Right lobe of liver (tissue), 6 donors: ENCODE data around the gene PTBP3. TPM values are rescaled to one million over a fixed set of nuclear protein-coding genes. Genes with fewer than 3 reads are reported as not detected.

ENCODE experiments used
- ATAC-seq, 4 donors: fragments of 200-7000 bp; cut with Tn5 transposase; one replicate each; pipeline ENCODE4 v1.9.1; 2020; ENCODE audit warnings: mild to moderate bottlenecking in 4 of 4, moderate library complexity in 4 of 4
- DNase-seq, 3 donors: peaks; one replicate each; pipeline ENCODE4 v3.0.0-alpha.2; 2020
- H3K27ac ChIP-seq, 3 donors: fragments of 200-600 bp; one replicate each; pipeline ENCODE4 v1.8.0; 2022
- H3K27me3 ChIP-seq, 2 donors: fragments of 200-600 bp; one replicate each; pipeline ENCODE4 v1.8.0; 2022
- H3K36me3 ChIP-seq, 4 donors: fragments of 200-600 bp; sonication (generic) in 1 of 4; one replicate each; pipeline versions ENCODE4 v1.5.1 to v1.8.0; 2017 to 2022; ENCODE audit warnings: control low read depth in 1 of 4
- H3K4me1 ChIP-seq, 4 donors: fragments of 200-600 bp; sonication (generic) in 1 of 4; one replicate each; pipeline versions ENCODE4 v1.5.1 to v1.8.0; 2017 to 2022; ENCODE audit warnings: control low read depth in 1 of 4
- H3K4me3 ChIP-seq, 3 donors: fragments of 200-600 bp; one replicate each; pipeline ENCODE4 v1.8.0; 2022
- H3K9me3 ChIP-seq, 4 donors: fragments of 200-600 bp; sonication (generic) in 1 of 4; one replicate each; pipeline versions ENCODE4 v1.5.1 to v1.8.0; 2017 to 2022; ENCODE audit warnings: control low read depth in 1 of 4
- POLR2A ChIP-seq: fragments of 450-650 bp; IDR thresholded peaks from one replicate; pipeline ENCODE4 v1.6.1; 2017; ENCODE audit warnings: antibody characterized with exemption, mild to moderate bottlenecking
- WGBS: methylation state at CpG from one replicate; pipeline ENCODE4 v1.1.6; 2018; ENCODE audit warnings: low coverage, low lambda C conversion rate; ENCODE audit not compliant: insufficient coverage; ENCODE audit errors: missing lambda C conversion rate; 5-methylcytosine and 5-hydroxymethylcytosine counted together
- intact Hi-C, 2 donors: fragments of 100-400 bp; cut with DNase I; formaldehyde crosslinking; loops; one replicate each; pipeline versions ENCODE4 v1.11.2 to v1.14.1; 2022
- total RNA-seq, 6 experiments: library from RNA; depleted of rRNA in 2 of 6; stranded (reverse); fragments of >200 nt in 2 of 6; fragmentation: NEBNext Ultra II Directional in 3 of 6; extraction: Animal tissue kit (Norgen Biotek cat#: 25700) in 3 of 6; gene quantifications; one replicate each; pipeline versions ENCODE4 v1.1.0 to v1.2.4, GENCODE V29; 2016 to 2023
- TF ChIP-seq, protein P1 (sequence below), 4 donors: fragments of 200-600 bp in 3 of 4; fragments of 450-650 bp in 1 of 4; IDR thresholded peaks; one replicate each; pipeline versions ENCODE4 v1.5.1 to v1.8.0; 2016 to 2022; ENCODE audit warnings: antibody characterized with exemption in 4 of 4, mild to moderate bottlenecking in 2 of 4
- donor health status: DM: no; HTN: yes; CAD: no.
- donor health status: DM: no; HTN: no; CAD: no.
- donor health status: DM: no; HTN: no; CAD: no.
- donor health status: DM: no; HTN: yes; CAD: no.
- donor health status: DM: no; HTN: yes; CAD: no.

Gene PTBP3
- total RNA-seq, 6 experiments from 2014 or later: 16.3 to 29.9 (median 19.3) TPM

DNA sequence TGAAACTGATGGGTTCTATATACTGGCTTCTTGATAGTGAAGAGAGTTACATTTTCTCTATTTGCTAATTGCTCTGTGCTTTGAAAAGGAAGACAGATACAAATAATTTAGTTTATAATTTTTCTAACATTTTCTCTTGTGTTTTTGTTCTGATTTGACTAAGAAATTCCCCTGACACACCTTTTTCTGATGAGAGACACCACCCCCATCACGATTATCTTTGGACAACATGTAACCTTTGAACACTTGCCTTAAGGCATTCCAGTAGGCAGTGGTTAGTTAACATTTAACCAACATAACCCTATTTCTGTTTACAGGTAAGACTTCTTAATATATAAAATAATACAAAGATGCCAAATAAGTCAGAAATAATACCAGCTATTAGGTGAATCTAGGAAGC lies 4.1 kb upstream of the PTBP3 start:
- peak in 2 of 4 donors; percentile 16 to 30 for ATAC-seq
- no peak for DNase-seq
- WGBS: 28% methylated on average over 1 of the region's 1 CpG
- Histone ChIP-seq H3K36me3 (no peaks in the 10 kb centered on the region), H3K9me3 (no peaks in the 10 kb centered on the region), H3K4me1 (peaks cover 0 to 21% (median 8%) of the 10 kb centered on the region in 4 donors), H3K27me3 (no peaks in the 10 kb centered on the region), H3K27ac (peak overlapping the region; percentile 44 to 79 (median 60)), H3K4me3 (no peak overlapping the region)
- TF ChIP-seq POLR2A: no peak
- TF ChIP-seq, protein P1, sequence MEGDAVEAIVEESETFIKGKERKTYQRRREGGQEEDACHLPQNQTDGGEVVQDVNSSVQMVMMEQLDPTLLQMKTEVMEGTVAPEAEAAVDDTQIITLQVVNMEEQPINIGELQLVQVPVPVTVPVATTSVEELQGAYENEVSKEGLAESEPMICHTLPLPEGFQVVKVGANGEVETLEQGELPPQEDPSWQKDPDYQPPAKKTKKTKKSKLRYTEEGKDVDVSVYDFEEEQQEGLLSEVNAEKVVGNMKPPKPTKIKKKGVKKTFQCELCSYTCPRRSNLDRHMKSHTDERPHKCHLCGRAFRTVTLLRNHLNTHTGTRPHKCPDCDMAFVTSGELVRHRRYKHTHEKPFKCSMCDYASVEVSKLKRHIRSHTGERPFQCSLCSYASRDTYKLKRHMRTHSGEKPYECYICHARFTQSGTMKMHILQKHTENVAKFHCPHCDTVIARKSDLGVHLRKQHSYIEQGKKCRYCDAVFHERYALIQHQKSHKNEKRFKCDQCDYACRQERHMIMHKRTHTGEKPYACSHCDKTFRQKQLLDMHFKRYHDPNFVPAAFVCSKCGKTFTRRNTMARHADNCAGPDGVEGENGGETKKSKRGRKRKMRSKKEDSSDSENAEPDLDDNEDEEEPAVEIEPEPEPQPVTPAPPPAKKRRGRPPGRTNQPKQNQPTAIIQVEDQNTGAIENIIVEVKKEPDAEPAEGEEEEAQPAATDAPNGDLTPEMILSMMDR (IDR thresholded peaks at IDR 0.05): no peak
- intact Hi-C loops: no loop called here

DNA sequence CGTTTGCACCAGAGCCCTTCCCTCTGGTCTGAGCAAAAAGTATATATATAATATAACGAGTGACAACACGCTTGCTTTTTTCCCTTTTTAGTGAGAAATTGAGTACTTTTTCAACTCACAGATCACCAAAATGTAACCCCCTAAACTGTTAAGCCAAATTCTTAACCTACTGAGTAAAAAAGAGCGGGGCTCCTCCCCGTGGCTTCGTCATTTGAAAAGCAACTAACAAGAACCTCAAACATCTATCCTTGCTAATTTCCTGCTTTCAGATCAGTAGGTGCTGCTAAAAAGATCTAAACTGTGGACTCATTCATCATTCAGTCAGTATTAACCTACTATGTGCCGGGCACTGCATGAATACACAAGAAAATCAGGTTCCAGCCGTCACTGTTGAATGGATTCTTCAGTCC lies 1.0 kb upstream of the PTBP3 start:
- Histone ChIP-seq H3K9me3 (no peaks in the 10 kb centered on the region), H3K27me3 (no peaks in the 10 kb centered on the region), H3K4me3 (peak overlapping the region; percentile 54 to 70 (median 58)), H3K4me1 (peaks cover 0 to 35% (median 8%) of the 10 kb centered on the region in 4 donors), H3K27ac (peak overlapping the region; percentile 90 to 98 (median 98)), H3K36me3 (no peaks in the 10 kb centered on the region)
- ATAC-seq: peak in 1 of 4 donors; percentile 9
- DNase-seq: peak in 1 of 3 donors; percentile 32
- TF ChIP-seq, protein P1 (IDR thresholded peaks at IDR 0.05): no peak
- TF ChIP-seq POLR2A: no peak
- WGBS: 2% methylated on average over 8 of the region's 8 CpGs
- intact Hi-C loops: no loop called here

DNA sequence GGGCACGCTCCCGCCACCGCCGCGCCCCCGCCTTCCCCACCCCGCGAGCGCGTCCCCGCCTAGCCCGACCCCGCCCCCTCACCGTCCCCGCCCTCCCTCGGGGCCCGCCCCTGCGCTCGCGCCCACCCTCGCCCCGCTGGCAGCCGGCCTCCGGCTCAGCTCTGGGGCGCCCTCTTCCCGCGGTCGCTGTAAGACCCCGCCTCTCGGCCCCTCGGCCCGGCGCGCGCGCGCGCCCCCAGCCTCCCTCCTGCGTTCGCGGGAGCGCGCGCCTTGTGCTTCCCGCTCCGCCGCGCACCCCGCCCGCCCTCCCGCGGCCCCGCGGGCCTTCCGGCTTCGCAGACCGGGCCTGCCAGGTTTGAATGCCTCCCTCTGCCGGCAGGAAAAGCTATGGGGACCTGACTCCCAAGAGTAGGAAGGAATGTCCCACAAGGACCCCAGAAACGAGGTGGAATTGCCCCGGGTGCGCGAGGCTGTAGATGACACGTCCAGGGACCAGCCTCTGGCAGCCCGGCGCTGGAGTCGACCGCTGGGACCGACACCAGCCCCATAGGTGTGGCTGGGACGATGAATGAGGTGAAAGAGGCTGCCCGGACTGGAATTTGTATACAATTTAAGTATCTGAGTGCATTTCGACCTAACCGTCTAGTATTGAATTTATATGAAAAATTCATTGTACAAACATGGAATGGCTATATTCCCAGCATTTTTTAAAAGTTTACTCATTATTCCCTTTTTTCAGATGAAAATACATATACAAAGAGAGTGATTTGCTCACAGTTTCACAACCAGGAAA lies 416 bp upstream of the PTBP3 start:
- intact Hi-C loops: no loop called here
- TF ChIP-seq, protein P1 (IDR thresholded peaks at IDR 0.05): peak; percentile 47 to 61 (median 50)
- peak; percentile 44 for TF ChIP-seq POLR2A
- H3K9me3 ChIP-seq: no peaks in the 10 kb centered on the region
- WGBS: under 1% methylated on average over 25 of the region's 72 CpGs
- H3K36me3 ChIP-seq: no peaks in the 10 kb centered on the region
- H3K27ac ChIP-seq: peak overlapping the region; percentile 90 to 98 (median 98)
- peak; percentile 80 to 93 (median 87) for ATAC-seq
- peak; percentile 97 to 98 (median 97) for DNase-seq
- no peaks in the 10 kb centered on the region for H3K27me3 ChIP-seq
- peaks cover 0 to 35% (median 8%) of the 10 kb centered on the region in 4 donors for H3K4me1 ChIP-seq
- peak overlapping the region; percentile 79 to 93 (median 89) for H3K4me3 ChIP-seq

DNA sequence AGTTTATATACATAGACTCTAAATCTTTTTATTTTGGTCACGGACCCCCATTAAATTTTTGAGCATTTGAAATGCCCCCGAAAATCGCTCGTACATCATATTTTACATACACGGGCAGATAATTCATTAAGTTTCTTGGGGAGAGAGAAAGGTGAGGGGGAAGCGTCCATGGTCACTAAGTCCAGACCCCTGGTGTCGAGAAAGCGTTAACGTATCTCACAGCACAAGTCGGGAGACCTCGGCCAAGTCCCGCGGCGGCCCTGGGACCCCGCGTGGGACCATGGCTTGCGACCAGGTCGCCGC lies 794 bp downstream of the PTBP3 start:
- TF ChIP-seq, protein P1 (IDR thresholded peaks at IDR 0.05): no peak
- TF ChIP-seq POLR2A: no peak
- Histone ChIP-seq H3K36me3 (no peaks in the 10 kb centered on the region), H3K27me3 (no peaks in the 10 kb centered on the region), H3K4me1 (peaks cover 0 to 24% (median 2%) of the 10 kb centered on the region in 4 donors), H3K9me3 (no peaks in the 10 kb centered on the region), H3K4me3 (peak overlapping the region; percentile 79 to 93 (median 89)), H3K27ac (peak overlapping the region; percentile 89 to 98 (median 98))
- 0% methylated on average over 9 of the region's 19 CpGs for WGBS
- intact Hi-C loops: no loop called here
- ATAC-seq (no peak), DNase-seq (no peak)
